ENCODE data around the gene COL17A1. TPM values are rescaled to one million over a fixed set of nuclear protein-coding genes. Genes with fewer than 3 reads are reported as not detected.

The COL17A1 gene
- polyA plus RNA-seq, 3 donors: 0.30 to 0.78 (median 0.40) TPM

- DNase-seq: no peak
Measured at GRCh38 chr10:104052431-104052830, 33.2 kb downstream of the COL17A1 start.

- DNase-seq: no peak
Measured at GRCh38 chr10:104049504-104050250, 36.0 kb downstream of the COL17A1 start.

GRCh38 chr10:104046651-104047050 lies 39.0 kb downstream of the COL17A1 start:
- no peak for DNase-seq

GRCh38 chr10:104045151-104046089 lies 40.3 kb downstream of the COL17A1 start:
- no peak for DNase-seq

GRCh38 chr10:104043854-104044253 lies 41.8 kb downstream of the COL17A1 start:
- no peak for DNase-seq

GRCh38 chr10:104043185-104043830 lies 42.4 kb downstream of the COL17A1 start:
- no peak for DNase-seq

- no peak for DNase-seq
Measured at GRCh38 chr10:104041891-104042535, 43.7 kb downstream of the COL17A1 start.

- DNase-seq: no peak
Measured at GRCh38 chr10:104040862-104041789, 44.6 kb downstream of the COL17A1 start.

- DNase-seq: no peak
Measured at GRCh38 chr10:104040382-104040781, 45.3 kb downstream of the COL17A1 start.

- no peak for DNase-seq
Measured at GRCh38 chr10:104038958-104039752, 46.5 kb downstream of the COL17A1 start.

GRCh38 chr10:104038537-104038936 lies 47.1 kb downstream of the COL17A1 start:
- no peak for DNase-seq

- no peak for DNase-seq
Measured at GRCh38 chr10:104037261-104037951, 48.3 kb downstream of the COL17A1 start.

GRCh38 chr10:104036518-104037260 lies 49.0 kb downstream of the COL17A1 start:
- no peak for DNase-seq

GRCh38 chr10:104036069-104036384 lies 49.7 kb downstream of the COL17A1 start:
- DNase-seq: no peak

GRCh38 chr10:104035194-104036068 lies 50.2 kb downstream of the COL17A1 start:
- no peak for DNase-seq

GRCh38 chr10:104034401-104035193 lies 51.1 kb downstream of the COL17A1 start:
- DNase-seq: no peak

GRCh38 chr10:104033966-104034365 lies 51.7 kb downstream of the COL17A1 start:
- no peak for DNase-seq

Measured in renal pelvis (tissue), 4 donors.